GM11168 (cell line): ENCODE results near the gene APP.

Experiments used
- in situ Hi-C: fragments of 300-500 bp; cut with MboI; formaldehyde crosslinking; loops from one replicate; pipeline ENCODE4 v1.12.0; 2022; ENCODE audit warnings: low sequenced_read_pairs; ENCODE audit not compliant: unreplicated experiment

Gene APP

GRCh38 chr21:25960402-25960801, 210.2 kb downstream of the APP start:
- in situ Hi-C loops: no loop called here

DNA sequence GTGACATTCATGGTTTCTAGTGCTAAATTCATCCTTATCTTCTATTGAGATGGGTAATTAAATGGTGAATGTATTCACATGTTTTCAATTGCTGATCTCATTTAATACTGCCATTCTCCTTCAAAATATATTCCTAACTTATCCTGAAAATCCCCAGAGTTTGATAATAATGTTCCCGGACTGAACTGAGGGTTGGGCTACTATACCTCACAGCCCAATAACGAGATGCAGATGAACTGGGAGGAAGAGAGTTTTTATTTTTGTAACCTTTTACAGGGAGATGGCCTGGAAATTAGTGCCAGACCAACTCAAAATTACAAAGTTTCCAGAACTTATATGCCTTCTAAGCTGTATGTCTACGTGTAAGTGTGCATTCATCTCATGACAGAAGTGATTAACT, 210.8 kb downstream of the APP start:
- in situ Hi-C loops: no loop called here

GRCh38 chr21:25956993-25957714, 213.4 kb downstream of the APP start:
- in situ Hi-C loops: no loop called here

GRCh38 chr21:25955646-25956045, 214.9 kb downstream of the APP start:
- in situ Hi-C loops: no loop called here

GRCh38 chr21:25953659-25954058, 216.9 kb downstream of the APP start:
- in situ Hi-C loops: no loop called here

- in situ Hi-C loops: no loop called here
Observed at GRCh38 chr21:25953196-25953595, 217.4 kb downstream of the APP start.

GRCh38 chr21:25952306-25952705, 218.3 kb downstream of the APP start:
- in situ Hi-C loops: no loop called here

DNA sequence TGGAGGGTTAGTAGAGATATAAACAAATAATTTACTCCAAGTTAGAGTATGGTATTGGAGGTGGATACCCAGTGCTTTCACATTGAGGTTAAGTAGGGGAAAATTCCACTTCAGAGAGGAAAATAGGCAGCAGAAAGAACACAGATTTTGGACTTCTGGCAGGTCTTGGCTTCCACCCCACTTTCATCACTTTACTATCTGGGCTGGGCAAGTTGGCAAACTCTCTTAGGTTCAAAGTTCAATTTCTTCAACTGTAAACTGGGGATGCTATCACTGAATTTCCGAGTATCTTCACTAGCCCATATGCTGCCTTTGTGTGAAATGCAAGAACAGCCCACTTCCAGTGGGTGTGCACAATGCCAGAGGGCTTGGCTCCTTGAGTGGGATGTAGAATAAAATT, 220.9 kb downstream of the APP start:
- in situ Hi-C loops: no loop called here

GRCh38 chr21:25944672-25945213, 225.8 kb downstream of the APP start:
- in situ Hi-C loops: no loop called here

GRCh38 chr21:25944082-25944481, 226.5 kb downstream of the APP start:
- in situ Hi-C loops: no loop called here

- in situ Hi-C loops: no loop called here
Observed at GRCh38 chr21:25942135-25942534, 228.4 kb downstream of the APP start.

- in situ Hi-C loops: no loop called here
Observed at GRCh38 chr21:25939396-25939761, 231.2 kb downstream of the APP start.

DNA sequence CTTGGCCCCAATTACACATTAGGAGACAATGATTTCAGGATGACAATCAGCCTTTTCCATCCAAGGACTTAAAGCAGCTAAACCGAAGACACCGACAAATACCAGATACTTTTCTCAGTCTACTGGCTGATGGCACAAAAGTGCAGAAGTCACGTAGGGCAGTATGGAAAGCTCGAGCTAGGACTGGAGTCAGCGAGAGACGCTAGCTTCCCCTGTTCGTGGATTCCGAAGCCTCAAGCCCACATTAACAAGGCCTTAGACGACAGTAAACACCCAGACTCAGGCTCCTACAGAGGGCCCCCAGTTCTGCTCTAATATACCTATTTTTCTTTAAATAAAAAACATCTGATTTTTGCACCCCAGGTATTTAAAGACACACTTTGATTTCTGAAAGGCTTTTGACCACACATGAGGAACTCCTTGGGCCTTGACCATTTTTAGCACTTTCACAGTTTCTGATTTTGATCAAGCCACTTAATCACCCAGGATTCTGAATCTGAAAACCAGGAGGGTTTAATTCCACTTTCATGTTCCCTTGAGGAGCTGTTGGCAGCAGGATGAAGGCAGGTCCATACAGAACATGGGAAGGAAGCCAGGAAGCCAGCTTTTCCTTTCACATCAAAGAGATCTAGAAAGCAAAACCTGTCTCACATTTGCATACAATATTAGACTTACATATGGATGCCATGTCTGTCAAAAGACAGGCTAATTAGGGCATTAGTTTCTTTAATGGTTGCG, 231.7 kb downstream of the APP start:
- in situ Hi-C loops: no loop called here

GRCh38 chr21:25936776-25937175, 233.8 kb downstream of the APP start:
- in situ Hi-C loops: no loop called here

DNA sequence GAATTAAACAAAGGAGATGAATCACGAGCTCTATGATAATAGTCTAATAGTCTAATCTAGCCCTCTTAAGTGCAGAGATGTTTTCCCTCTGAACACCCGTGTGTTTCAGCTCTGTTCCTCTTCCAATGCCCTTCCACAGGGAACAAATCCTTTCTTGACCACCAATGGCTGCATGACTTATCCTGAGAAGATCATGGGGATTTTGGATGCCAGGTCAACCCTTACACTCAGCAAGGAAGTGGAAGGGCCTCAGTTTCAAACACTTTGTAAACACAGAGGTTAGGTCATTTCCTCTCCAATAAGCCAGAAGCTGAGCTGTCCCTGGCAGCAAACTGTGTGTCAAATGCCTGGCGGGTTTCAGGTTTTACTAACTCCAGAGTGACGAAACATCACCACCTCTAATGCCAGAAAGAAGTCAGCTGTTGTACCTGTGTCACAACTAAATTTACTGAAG, 235.8 kb downstream of the APP start:
- in situ Hi-C loops: no loop called here

- in situ Hi-C loops: no loop called here
Observed at GRCh38 chr21:25934130-25934529, 236.4 kb downstream of the APP start.

GRCh38 chr21:25931765-25932164, 238.8 kb downstream of the APP start:
- in situ Hi-C loops: no loop called here

DNA sequence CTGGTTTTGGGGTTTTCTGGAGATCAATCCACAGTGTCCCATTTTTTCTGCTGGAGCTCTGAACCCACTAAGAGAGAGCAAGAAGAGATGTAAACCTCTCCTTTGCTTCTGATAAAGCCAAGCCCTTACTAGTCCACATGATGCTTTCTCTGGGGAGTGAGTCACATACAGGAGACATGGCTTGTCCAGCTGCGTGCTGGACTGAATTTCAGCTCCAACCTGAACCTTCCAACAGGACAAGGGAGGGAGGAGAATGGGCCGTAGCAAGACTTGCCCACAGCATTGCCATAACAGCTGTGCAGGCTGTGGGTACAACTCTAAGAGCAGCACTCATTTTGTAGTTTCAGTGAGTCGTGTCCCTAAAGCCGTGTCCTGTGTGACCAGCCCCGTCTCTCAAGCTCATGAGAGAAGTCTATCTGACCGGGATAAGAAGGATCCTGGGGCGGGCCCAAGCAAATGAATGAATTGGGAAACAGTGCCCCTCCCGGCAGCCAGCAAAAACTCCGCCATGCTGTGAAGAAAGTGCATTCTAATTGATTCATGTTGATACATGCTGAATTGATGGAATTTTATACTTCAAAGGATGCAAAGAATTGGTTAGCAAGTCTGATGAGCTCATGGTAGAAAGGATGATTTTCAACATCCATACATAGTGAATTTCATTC, 240.6 kb downstream of the APP start:
- in situ Hi-C loops: no loop called here

DNA sequence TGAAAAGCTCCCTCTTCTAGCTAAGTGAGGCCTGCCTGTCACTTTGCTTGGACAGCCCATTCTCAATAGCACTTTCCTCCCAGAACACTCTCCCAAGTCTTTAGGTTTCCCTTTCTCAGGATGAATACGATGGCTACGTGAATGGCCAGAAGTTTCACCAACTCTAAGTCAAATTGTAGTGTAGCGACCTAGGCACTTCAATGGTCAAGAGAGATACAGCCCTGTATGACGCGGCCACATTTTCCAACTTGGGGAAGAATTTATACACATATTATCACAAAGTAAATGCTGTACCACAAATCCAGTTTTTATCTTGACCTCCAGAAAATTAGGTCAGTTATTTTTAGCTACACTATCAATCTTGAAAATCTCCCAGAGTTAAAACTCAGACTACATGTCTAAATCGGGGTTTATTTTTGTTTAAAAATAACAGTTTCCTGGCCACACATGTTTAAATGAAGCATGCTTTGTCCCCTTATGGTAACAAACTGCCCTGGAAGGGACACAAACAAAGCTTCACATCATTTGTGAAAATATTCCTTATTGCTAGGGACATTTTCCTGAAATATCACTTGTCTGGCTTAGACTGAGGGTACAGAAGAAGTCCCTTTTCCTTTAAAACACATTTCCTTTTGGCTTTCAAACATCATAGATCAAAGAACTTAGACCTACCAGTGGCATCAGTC, 243.2 kb downstream of the APP start:
- in situ Hi-C loops: no loop called here

GRCh38 chr21:25925936-25926335, 244.6 kb downstream of the APP start:
- in situ Hi-C loops: no loop called here
